C4-2B (cell line): ENCODE data around the gene KCNK17.

ENCODE experiments used
- CTCF ChIP-seq: fragments of 450-650 bp; conservative IDR thresholded peaks from 2 replicates; pipeline ENCODE4 v1.5.1; 2017; ENCODE audit warnings: mild to moderate bottlenecking
- ZFX ChIP-seq: fragments of 450-650 bp; IDR thresholded peaks from 2 replicates; pipeline ENCODE4 v1.6.1; 2017

DNA sequence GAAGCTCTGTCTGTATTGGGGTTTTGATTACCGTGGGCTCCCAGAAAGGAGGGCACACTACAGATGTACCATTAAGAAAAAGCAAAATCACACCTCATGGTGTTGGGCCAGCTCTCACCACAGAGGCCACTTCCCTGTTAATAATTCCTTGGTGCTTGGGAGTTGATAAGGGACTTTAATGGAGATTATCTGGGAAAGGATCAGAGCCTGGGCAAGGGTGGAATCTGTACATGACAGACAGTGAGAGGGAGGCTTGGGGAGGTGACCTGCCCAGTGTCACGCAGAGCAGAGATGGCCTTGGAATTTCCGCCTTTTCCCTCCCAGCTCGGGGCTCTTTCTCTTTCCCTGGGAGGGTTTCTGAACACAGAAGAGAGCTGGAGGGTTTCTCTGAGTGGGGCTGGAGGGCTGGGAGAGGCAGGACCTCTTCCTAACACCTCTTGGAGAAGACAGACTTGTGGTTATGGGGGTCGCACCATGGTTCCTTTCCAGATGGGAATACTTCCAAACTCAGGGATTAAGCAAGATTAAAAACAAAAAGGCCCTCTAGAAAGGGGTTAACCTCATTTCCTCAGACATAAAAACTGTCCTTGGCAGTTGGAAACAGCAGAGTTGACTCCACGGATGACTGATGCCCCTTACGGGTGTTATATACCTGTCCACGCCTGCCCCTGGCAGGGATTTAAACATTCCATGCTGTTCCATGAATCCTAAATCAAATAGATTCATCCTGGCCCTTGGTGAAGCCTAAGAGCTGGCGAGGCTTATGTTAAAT, 25.1 kb upstream of the KCNK17 start:
- no peak for TF ChIP-seq CTCF
- no peak for TF ChIP-seq ZFX
